Astrocyte (in vitro differentiated cells and primary cell): ENCODE data around the gene TTC24. TPM values are rescaled to one million over a fixed set of nuclear protein-coding genes. Genes with fewer than 3 reads are reported as not detected.

Source experiments
- DNase-seq: peaks from one replicate; pipeline ENCODE4 v3.0.0-alpha.2; 2010; ENCODE audit warnings: low read depth
- FAIRE-seq: peaks from 2 replicates; lab custom pipeline; 2011; peaks lifted over from hg19 to GRCh38; lab: Jason Lieb, UNC
- H2AFZ ChIP-seq: 2 replicates; pipeline ENCODE4 v1.6.0; 2012; ENCODE audit warnings: low read depth, low read length, inconsistent platforms
- H3K27ac ChIP-seq: 2 replicates; pipeline ENCODE4 v1.5.1; 2011; ENCODE audit warnings: low read depth, low read length, inconsistent platforms
- H3K27me3 ChIP-seq: 2 replicates; pipeline ENCODE4 v1.6.0; 2011; ENCODE audit warnings: low read length, inconsistent platforms; ENCODE audit not compliant: insufficient read depth
- H3K36me3 ChIP-seq: 2 replicates; pipeline ENCODE4 v1.5.1; 2011; ENCODE audit warnings: low read length, inconsistent platforms; ENCODE audit not compliant: insufficient read depth
- H3K4me1 ChIP-seq: 2 replicates; pipeline ENCODE4 v1.5.1; 2011; ENCODE audit warnings: low read length, inconsistent platforms; ENCODE audit not compliant: insufficient read depth
- H3K4me2 ChIP-seq: 2 replicates; pipeline ENCODE4 v1.6.0; 2012; ENCODE audit warnings: low read length, inconsistent platforms
- H3K4me3 ChIP-seq: 2 replicates; pipeline ENCODE4 v1.5.1; 2011; ENCODE audit warnings: low read depth, mild to moderate bottlenecking, low read length, inconsistent platforms; ENCODE audit not compliant: insufficient read depth
- H3K79me2 ChIP-seq: 2 replicates; pipeline ENCODE4 v1.6.0; 2012; ENCODE audit warnings: mild to moderate bottlenecking, low read length, inconsistent platforms; ENCODE audit not compliant: insufficient read depth
- H3K9ac ChIP-seq: 2 replicates; pipeline ENCODE4 v1.6.0; 2012; ENCODE audit warnings: mild to moderate bottlenecking, low read length, inconsistent platforms
- H3K9me3 ChIP-seq: 2 replicates; pipeline ENCODE4 v1.5.1; 2012; ENCODE audit warnings: low read depth, mild to moderate bottlenecking, low read length, inconsistent platforms; ENCODE audit not compliant: insufficient read depth
- H4K20me1 ChIP-seq: 2 replicates; pipeline ENCODE4 v1.6.0; 2012; ENCODE audit warnings: low read length, inconsistent platforms; ENCODE audit not compliant: insufficient read depth
- H3K27ac Mint-ChIP-seq: one replicate; pipeline ENCODE4 v1.8.0; 2021; ENCODE audit warnings: mild to moderate bottlenecking, mixed read lengths; ENCODE audit not compliant: unreplicated experiment
- H3K27me3 Mint-ChIP-seq: one replicate; pipeline ENCODE4 v1.8.0; 2021; ENCODE audit warnings: low read depth, mixed read lengths; ENCODE audit not compliant: unreplicated experiment
- H3K36me3 Mint-ChIP-seq: one replicate; pipeline ENCODE4 v1.8.0; 2021; ENCODE audit warnings: low read depth, mixed read lengths; ENCODE audit not compliant: unreplicated experiment
- H3K4me1 Mint-ChIP-seq: one replicate; pipeline ENCODE4 v1.8.0; 2021; ENCODE audit warnings: low read depth, mixed read lengths; ENCODE audit not compliant: unreplicated experiment
- H3K4me3 Mint-ChIP-seq: one replicate; pipeline ENCODE4 v1.8.0; 2021; ENCODE audit warnings: mild to moderate bottlenecking, moderate library complexity, mixed read lengths; ENCODE audit not compliant: unreplicated experiment
- H3K9me3 Mint-ChIP-seq: one replicate; pipeline ENCODE4 v1.8.0; 2021; ENCODE audit warnings: mild to moderate bottlenecking, mixed read lengths; ENCODE audit not compliant: unreplicated experiment
- CTCF ChIP-seq: IDR thresholded peaks from 2 replicates; pipeline ENCODE4 v1.5.1; 2011; ENCODE audit warnings: low read depth, mild to moderate bottlenecking, inconsistent platforms, low read length, moderate library complexity; ENCODE audit not compliant: insufficient read depth
- EZH2 ChIP-seq: IDR thresholded peaks from 2 replicates; pipeline ENCODE4 v1.6.1; 2012; ENCODE audit warnings: mild to moderate bottlenecking, low read length, inconsistent platforms; ENCODE audit not compliant: insufficient read depth
- total RNA-seq: library from RNA; stranded (reverse); gene quantifications from 2 replicates; pipeline ENCODE4 v1.2.1, GENCODE V29; 2021

TTC24 gene
- total RNA-seq, 1 donor from 2014 or later = not detected

GRCh38 chr1:156553860-156554485, 25.6 kb upstream of the TTC24 start:
- H4K20me1 ChIP-seq = no peaks in the 10 kb centered on the region
- Mint-ChIP-seq H3K36me3 (no peaks in the 10 kb centered on the region), H3K4me3 (no peak overlapping the region), H3K9me3 (no peaks in the 10 kb centered on the region), H3K27me3 (peaks cover 3% of the 10 kb centered on the region), H3K4me1 (peaks cover 3% of the 10 kb centered on the region), H3K27ac (no peak overlapping the region)
- no peaks in the 10 kb centered on the region for H3K4me1 ChIP-seq
- H3K27me3 ChIP-seq = no peaks in the 10 kb centered on the region
- no peak for FAIRE-seq
- no peak overlapping the region for H2AFZ ChIP-seq
- H3K4me2 ChIP-seq = no peak overlapping the region
- H3K9ac ChIP-seq = no peak overlapping the region
- H3K9me3 ChIP-seq = no peaks in the 10 kb centered on the region
- H3K4me3 ChIP-seq = no peak overlapping the region
- DNase-seq = no peak
- peaks cover 13% of the 10 kb centered on the region for H3K36me3 ChIP-seq
- no peak overlapping the region for H3K27ac ChIP-seq
- no peak for TF ChIP-seq EZH2
- TF ChIP-seq CTCF = no peak
- no peaks in the 10 kb centered on the region for H3K79me2 ChIP-seq

DNA sequence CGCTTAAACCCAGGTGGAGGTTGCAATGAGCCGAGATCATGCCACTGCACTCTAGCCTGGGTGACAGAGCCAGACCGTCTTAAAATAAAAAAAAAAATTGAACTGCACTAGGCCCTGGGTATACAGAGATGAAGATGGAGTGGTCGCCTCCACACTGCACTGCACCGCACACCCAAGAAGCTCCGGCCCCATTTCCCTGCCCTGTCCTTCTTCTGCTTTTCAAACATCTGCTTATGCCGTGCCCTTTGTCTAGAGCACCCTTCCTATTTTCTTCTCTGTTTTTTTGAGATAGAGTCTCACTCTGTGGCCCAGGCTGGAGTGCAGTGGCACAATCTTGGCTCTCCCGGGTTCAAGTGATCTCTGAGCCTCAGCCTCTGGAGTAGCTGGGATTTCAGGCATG, 24.6 kb upstream of the TTC24 start:
- Mint-ChIP-seq H3K9me3 (no peaks in the 10 kb centered on the region), H3K27ac (no peak overlapping the region), H3K4me1 (peaks cover 10% of the 10 kb centered on the region), H3K27me3 (peaks cover 11% of the 10 kb centered on the region), H3K4me3 (no peak overlapping the region), H3K36me3 (peaks cover 3% of the 10 kb centered on the region)
- Histone ChIP-seq H3K27me3 (no peaks in the 10 kb centered on the region), H3K4me2 (no peak overlapping the region), H3K36me3 (peaks cover 19% of the 10 kb centered on the region), H3K9me3 (no peaks in the 10 kb centered on the region), H3K4me3 (no peak overlapping the region), H2AFZ (no peak overlapping the region), H3K9ac (no peak overlapping the region), H3K4me1 (no peaks in the 10 kb centered on the region), H4K20me1 (no peaks in the 10 kb centered on the region), H3K79me2 (no peaks in the 10 kb centered on the region), H3K27ac (no peak overlapping the region)
- FAIRE-seq = no peak
- TF ChIP-seq CTCF = no peak
- DNase-seq = no peak

GRCh38 chr1:156555715-156556114, 23.8 kb upstream of the TTC24 start:
- no peaks in the 10 kb centered on the region for H4K20me1 ChIP-seq
- Mint-ChIP-seq H3K4me1 (peaks cover 10% of the 10 kb centered on the region), H3K36me3 (peaks cover 3% of the 10 kb centered on the region), H3K27me3 (peaks cover 10% of the 10 kb centered on the region), H3K9me3 (no peaks in the 10 kb centered on the region), H3K4me3 (no peak overlapping the region), H3K27ac (no peak overlapping the region)
- H3K9me3 ChIP-seq = no peaks in the 10 kb centered on the region
- no peaks in the 10 kb centered on the region for H3K27me3 ChIP-seq
- no peaks in the 10 kb centered on the region for H3K4me1 ChIP-seq
- no peak overlapping the region for H3K4me3 ChIP-seq
- peaks cover 23% of the 10 kb centered on the region for H3K36me3 ChIP-seq
- no peak for TF ChIP-seq EZH2
- TF ChIP-seq CTCF = no peak
- FAIRE-seq (no peak), DNase-seq (no peak)
- no peak overlapping the region for H3K27ac ChIP-seq
- no peak overlapping the region for H2AFZ ChIP-seq
- H3K4me2 ChIP-seq = no peak overlapping the region
- H3K79me2 ChIP-seq = no peaks in the 10 kb centered on the region
- no peak overlapping the region for H3K9ac ChIP-seq
